ENCODE results near the gene SCYGR3. TPM values are rescaled to one million over a fixed set of nuclear protein-coding genes. Genes with fewer than 3 reads are reported as not detected.

The SCYGR3 gene
- total RNA-seq, 4 donors from 2014 or later, result not detected

- intact Hi-C loops (cut with DNase I; ENCODE audit: low total_unique reads), result no loop called here
- in situ Hi-C loops (cut with MboI; ENCODE audit: low sequenced_read_pairs in 4 of 4), result no loop called here
These were observed 18.2 kb upstream of the SCYGR3 start for GRCh38 chr2:227632827-227633226.

GRCh38 chr2:227630322-227630721 is 15.7 kb upstream of the SCYGR3 start:
- intact Hi-C loops (cut with DNase I; ENCODE audit: low total_unique reads) (no loop called here), in situ Hi-C loops (cut with MboI; ENCODE audit: low sequenced_read_pairs in 4 of 4) (no loop called here)
- no peak overlapping the region for H3K4me3 ChIP-seq
- no peak for TF ChIP-seq POLR2A (IDR thresholded peaks at IDR 0.05)
- TF ChIP-seq CTCF (IDR thresholded peaks at IDR 0.05 in 4 of 5, conservative IDR thresholded peaks at IDR 0.05 in 1 of 5), result no peak
- H3K36me3 ChIP-seq, result no peaks in the 10 kb centered on the region
- no peak overlapping the region for H3K27ac ChIP-seq
- DNase-seq (no peak), ATAC-seq (no peak)
- no peaks in the 10 kb centered on the region for H3K4me1 ChIP-seq
- H3K27me3 ChIP-seq, result peaks cover 0 to 4% (median 0%) of the 10 kb centered on the region in 3 donors
- H3K9me3 ChIP-seq, result no peaks in the 10 kb centered on the region

More at GRCh38 chr2:227632827-227633226, 18.2 kb upstream of the SCYGR3 start:
- no peak for DNase-seq
- Histone ChIP-seq H3K27me3 (peaks cover 0 to 2% (median 0%) of the 10 kb centered on the region in 3 donors), H3K4me1 (no peaks in the 10 kb centered on the region), H3K27ac (no peak overlapping the region), H3K4me3 (no peak overlapping the region), H3K36me3 (no peaks in the 10 kb centered on the region), H3K9me3 (no peaks in the 10 kb centered on the region)
- no peak for TF ChIP-seq POLR2A (IDR thresholded peaks at IDR 0.05)
- no peak for TF ChIP-seq CTCF (IDR thresholded peaks at IDR 0.05 in 4 of 5, conservative IDR thresholded peaks at IDR 0.05 in 1 of 5)
- ATAC-seq, result no peak

- Histone ChIP-seq H3K36me3 (no peaks in the 10 kb centered on the region), H3K27ac (no peak overlapping the region)
- in situ Hi-C loops (cut with MboI; ENCODE audit: low sequenced_read_pairs in 4 of 4), result no loop called here
These were observed 14.8 kb upstream of the SCYGR3 start for GRCh38 chr2:227629435-227629834.

GRCh38 chr2:227627769-227628168 is 13.1 kb upstream of the SCYGR3 start:
- H3K36me3 ChIP-seq, result no peaks in the 10 kb centered on the region
- TF ChIP-seq POLR2A (IDR thresholded peaks at IDR 0.05) (no peak), CTCF (IDR thresholded peaks at IDR 0.05 in 4 of 5, conservative IDR thresholded peaks at IDR 0.05 in 1 of 5) (no peak)
- no peaks in the 10 kb centered on the region for H3K4me1 ChIP-seq
- no peak overlapping the region for H3K27ac ChIP-seq
- no peaks in the 10 kb centered on the region for H3K9me3 ChIP-seq
- ATAC-seq, result no peak
- intact Hi-C loops (cut with DNase I; ENCODE audit: low total_unique reads), result no loop called here
- in situ Hi-C loops (cut with MboI; ENCODE audit: low sequenced_read_pairs in 4 of 4), result no loop called here
- H3K4me3 ChIP-seq, result no peak overlapping the region
- H3K27me3 ChIP-seq, result peaks cover 0 to 4% (median 0%) of the 10 kb centered on the region in 3 donors
- no peak for DNase-seq

More at GRCh38 chr2:227629435-227629834, 14.8 kb upstream of the SCYGR3 start:
- ATAC-seq, result no peak
- no peak for DNase-seq
- Histone ChIP-seq H3K4me1 (no peaks in the 10 kb centered on the region), H3K9me3 (no peaks in the 10 kb centered on the region), H3K27me3 (peaks cover 0 to 4% (median 0%) of the 10 kb centered on the region in 3 donors), H3K4me3 (no peak overlapping the region)
- TF ChIP-seq POLR2A (IDR thresholded peaks at IDR 0.05) (no peak), CTCF (IDR thresholded peaks at IDR 0.05 in 4 of 5, conservative IDR thresholded peaks at IDR 0.05 in 1 of 5) (no peak)
- intact Hi-C loops (cut with DNase I; ENCODE audit: low total_unique reads), result no loop called here

- ATAC-seq (no peak), DNase-seq (no peak)
- H3K27me3 ChIP-seq, result peaks cover 0 to 4% (median 0%) of the 10 kb centered on the region in 3 donors
- H3K9me3 ChIP-seq, result no peaks in the 10 kb centered on the region
- no peaks in the 10 kb centered on the region for H3K36me3 ChIP-seq
- H3K4me1 ChIP-seq, result no peaks in the 10 kb centered on the region
- intact Hi-C loops (cut with DNase I; ENCODE audit: low total_unique reads), result no loop called here
- TF ChIP-seq POLR2A (IDR thresholded peaks at IDR 0.05) (no peak), CTCF (IDR thresholded peaks at IDR 0.05 in 4 of 5, conservative IDR thresholded peaks at IDR 0.05 in 1 of 5) (no peak)
- in situ Hi-C loops (cut with MboI; ENCODE audit: low sequenced_read_pairs in 4 of 4), result no loop called here
- H3K4me3 ChIP-seq, result no peak overlapping the region
- no peak overlapping the region for H3K27ac ChIP-seq
These were observed 12.0 kb upstream of the SCYGR3 start for GRCh38 chr2:227626580-227627151.
